Pancreas (tissue), 10 donors: Measurements from ENCODE around the gene CTSE. TPM values are rescaled to one million over a fixed set of nuclear protein-coding genes. Genes with fewer than 3 reads are reported as not detected.

Experiments used
- ATAC-seq, 4 donors: fragments of 200-7000 bp; cut with Tn5 transposase; one replicate each; pipeline versions ENCODE4 v1.8.0 to v1.9.1; 2020; ENCODE audit warnings: mild to moderate bottlenecking in 4 of 4, moderate library complexity in 4 of 4
- DNase-seq, 6 donors: peaks; one replicate each; pipeline ENCODE4 v3.0.0-alpha.2; 2020
- FAIRE-seq: peaks from 2 replicates; lab custom pipeline; 2012; peaks lifted over from hg19 to GRCh38; lab: Jason Lieb, UNC
- H3K27ac ChIP-seq, 4 donors: fragments of 200-600 bp; sonication (generic); 1 replicate in 3 of 4; 2 replicates in 1 of 4; pipeline versions ENCODE4 v1.5.0 to v1.8.0; 2020
- H3K27me3 ChIP-seq, 4 donors: fragments of 200-600 bp; one replicate each; pipeline ENCODE4 v1.8.0; 2021
- H3K36me3 ChIP-seq, 3 donors: fragments of 200-600 bp; sonication (generic) in 1 of 3; one replicate each; pipeline versions ENCODE4 v1.5.0 to v1.8.0; 2020 to 2021
- H3K4me1 ChIP-seq, 3 donors: fragments of 200-600 bp; one replicate each; pipeline ENCODE4 v1.8.0; 2021
- H3K4me3 ChIP-seq, 4 donors: fragments of 200-600 bp; sonication (generic) in 2 of 4; one replicate each; pipeline versions ENCODE4 v1.5.0 to v1.8.0; 2020 to 2021
- H3K9me3 ChIP-seq, 4 donors: fragments of 200-600 bp; one replicate each; pipeline ENCODE4 v1.8.0; 2021
- WGBS, 2 donors: extraction: QIAGEN DNeasy Blood & Tissue Kit; methylation state at CpG; one replicate each; pipeline ENCODE4 v1.1.7; 2013; 5-methylcytosine and 5-hydroxymethylcytosine counted together
- intact Hi-C, 3 donors: fragments of 100-400 bp; cut with DNase I; formaldehyde crosslinking; loops; one replicate each; pipeline versions ENCODE4 v1.11.1 to v1.14.2; 2022
- polyA plus RNA-seq, 2 donors: library from polyadenylated mRNA; stranded (reverse); fragments of 200-250 nt; gene quantifications; one replicate each; pipeline ENCODE4 v1.2.3, GENCODE V29; 2013
- total RNA-seq, 6 donors: library from RNA; stranded (reverse); fragmentation: NEBNext Ultra II Directional in 4 of 6; extraction: Animal tissue kit (Norgen Biotek cat#: 25700) in 4 of 6; gene quantifications; one replicate each; pipeline versions ENCODE4 v1.2.1 to v1.2.4, GENCODE V29; 2021 to 2023
- TF ChIP-seq, protein P1 (sequence below), 4 donors: fragments of 200-600 bp; sonication (generic) in 3 of 4; IDR thresholded peaks; one replicate each; pipeline versions ENCODE4 v1.5.0 to v1.8.0; 2021; ENCODE audit warnings: antibody characterized with exemption in 4 of 4
- donor health status: healthy with polysubstance abuse.
- donor health status: DM: no; HTN: no; CAD: no; lungs with moderate emphysema.
- donor health status: DM: no; HTN: no; CAD: no.
- donor health status: control.
- donor health status: control.
- donor health status: Bipolar disorder and iron deficiency.
- donor health status: DM: yes; HTN: yes; CAD: no.
- donor health status: DM: no; HTN: no; CAD: no.
- donor health status: DM: no; HTN: no; CAD: no.
- donor health status: DM: yes; HTN: yes; CAD: no.

The CTSE gene
- total and polyA plus RNA-seq, 8 donors: 0.51 to 42.4 (median 2.6) TPM

DNA sequence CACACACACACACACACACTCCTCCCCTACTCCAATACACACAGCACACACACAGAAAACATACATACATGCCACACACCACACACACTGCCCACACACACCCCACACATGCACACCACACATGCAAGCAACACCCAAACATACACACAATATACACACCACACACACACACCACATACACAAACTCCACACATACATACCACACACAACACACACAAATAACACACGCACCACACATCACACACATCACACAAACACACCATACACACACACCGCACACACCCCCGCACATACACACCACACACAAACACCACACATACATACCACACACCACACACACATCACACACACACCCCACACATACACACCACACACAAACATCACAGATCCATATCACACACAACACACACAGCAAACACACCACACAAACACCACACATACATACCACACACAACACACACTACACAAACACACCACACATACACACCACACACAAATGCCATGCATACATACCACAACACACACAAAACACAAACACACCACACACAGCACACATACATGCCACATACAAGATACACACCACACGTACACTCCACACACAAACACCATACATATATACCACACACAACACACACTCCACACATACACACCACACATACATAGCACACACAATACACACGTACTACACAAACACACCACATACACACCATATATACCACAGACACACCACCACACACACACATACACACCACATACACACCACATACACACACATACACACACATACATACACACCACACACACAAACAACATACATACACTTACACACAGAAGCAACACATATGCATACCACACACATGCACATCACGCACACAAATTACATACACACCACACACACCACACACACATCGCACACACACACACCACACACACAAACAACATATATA is 19.6 kb downstream of the CTSE start:
- Histone ChIP-seq H3K9me3 (no peaks in the 10 kb centered on the region), H3K36me3 (no peaks in the 10 kb centered on the region), H3K27ac (no peak overlapping the region), H3K4me1 (no peaks in the 10 kb centered on the region), H3K4me3 (no peak overlapping the region), H3K27me3 (no peaks in the 10 kb centered on the region)
- ATAC-seq (no peak), DNase-seq (peak in 1 of 6 donors; percentile 4), FAIRE-seq (no peak)
- TF ChIP-seq, protein P1, sequence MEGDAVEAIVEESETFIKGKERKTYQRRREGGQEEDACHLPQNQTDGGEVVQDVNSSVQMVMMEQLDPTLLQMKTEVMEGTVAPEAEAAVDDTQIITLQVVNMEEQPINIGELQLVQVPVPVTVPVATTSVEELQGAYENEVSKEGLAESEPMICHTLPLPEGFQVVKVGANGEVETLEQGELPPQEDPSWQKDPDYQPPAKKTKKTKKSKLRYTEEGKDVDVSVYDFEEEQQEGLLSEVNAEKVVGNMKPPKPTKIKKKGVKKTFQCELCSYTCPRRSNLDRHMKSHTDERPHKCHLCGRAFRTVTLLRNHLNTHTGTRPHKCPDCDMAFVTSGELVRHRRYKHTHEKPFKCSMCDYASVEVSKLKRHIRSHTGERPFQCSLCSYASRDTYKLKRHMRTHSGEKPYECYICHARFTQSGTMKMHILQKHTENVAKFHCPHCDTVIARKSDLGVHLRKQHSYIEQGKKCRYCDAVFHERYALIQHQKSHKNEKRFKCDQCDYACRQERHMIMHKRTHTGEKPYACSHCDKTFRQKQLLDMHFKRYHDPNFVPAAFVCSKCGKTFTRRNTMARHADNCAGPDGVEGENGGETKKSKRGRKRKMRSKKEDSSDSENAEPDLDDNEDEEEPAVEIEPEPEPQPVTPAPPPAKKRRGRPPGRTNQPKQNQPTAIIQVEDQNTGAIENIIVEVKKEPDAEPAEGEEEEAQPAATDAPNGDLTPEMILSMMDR (IDR thresholded peaks at IDR 0.05): no peak
- intact Hi-C loops: no loop called here
- WGBS, 2 donors: 87 to 92% methylated on average over 7 of the region's 7 CpGs

DNA sequence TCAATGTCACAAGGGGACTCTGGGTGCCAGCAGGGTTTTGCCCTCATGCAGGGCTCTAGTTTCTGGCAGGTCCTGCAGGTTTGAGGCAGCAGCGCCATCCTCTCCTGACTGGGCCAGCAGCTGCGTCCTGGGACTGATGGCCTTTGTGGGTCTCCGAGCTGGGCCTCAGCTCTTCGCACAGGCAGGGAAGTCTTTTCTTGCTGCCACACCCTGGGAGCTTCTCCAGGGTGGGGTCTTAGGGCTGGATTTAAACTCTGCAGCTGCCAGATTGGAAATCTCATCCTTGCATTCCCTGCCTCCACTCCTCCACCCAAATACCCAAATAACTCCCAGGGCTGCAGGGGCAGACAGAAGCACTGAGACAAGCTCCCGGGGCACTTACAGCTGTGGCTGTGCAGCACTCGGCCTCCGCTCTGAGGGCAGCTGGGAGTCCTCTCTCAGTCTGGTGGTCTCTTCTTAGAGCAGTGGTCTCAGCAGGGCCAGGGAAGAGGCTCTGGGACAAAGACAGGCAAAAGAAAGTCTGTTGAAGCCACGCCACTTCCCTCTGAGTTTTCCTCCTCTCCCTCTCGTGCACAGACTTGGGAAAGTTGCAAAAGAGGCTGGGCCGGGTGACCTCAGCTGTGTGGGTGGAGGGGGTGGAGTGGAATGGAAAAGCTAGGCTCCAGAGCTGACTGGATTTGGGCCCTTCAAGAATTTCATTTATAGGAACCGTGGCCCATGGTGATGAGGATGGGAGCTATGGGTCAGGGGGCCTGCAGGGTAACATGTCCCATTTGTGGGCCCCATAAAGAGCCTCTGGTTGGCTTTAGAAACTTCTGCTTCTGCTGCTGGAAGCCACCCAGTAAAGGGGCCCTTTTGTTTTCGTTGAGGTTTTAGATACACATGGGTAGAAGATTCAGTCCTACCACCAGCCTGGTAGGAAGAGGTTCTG is 20.6 kb downstream of the CTSE start, which contains the start of gene RAB7B:
Gene RAB7B (minus strand): TSS at position 525 of the 931 bp plus-strand sequence. CDS start 9,260 bp downstream, outside the sequence.
- no peaks in the 10 kb centered on the region for H3K9me3 ChIP-seq
- H3K4me3 ChIP-seq: peak within 1 kb of the TSS in 1 of 4 donors; percentile 8
- FAIRE-seq (no peak), DNase-seq (peak in 1 of 6 donors; percentile 46), ATAC-seq (peak in 3 of 4 donors; percentile 67 to 78 (median 75))
- H3K4me1 ChIP-seq: no peaks in the 10 kb centered on the region
- TF ChIP-seq, protein P1 (IDR thresholded peaks at IDR 0.05): no peak
- WGBS, 2 donors: 61 to 70% methylated on average over 12 of the region's 12 CpGs
- H3K27me3 ChIP-seq: no peaks in the 10 kb centered on the region
- intact Hi-C loops: no loop called here
- no peaks in the 10 kb centered on the region for H3K36me3 ChIP-seq
- peak within 1 kb of the TSS in 2 of 4 donors; percentile 22 to 54 for H3K27ac ChIP-seq

DNA sequence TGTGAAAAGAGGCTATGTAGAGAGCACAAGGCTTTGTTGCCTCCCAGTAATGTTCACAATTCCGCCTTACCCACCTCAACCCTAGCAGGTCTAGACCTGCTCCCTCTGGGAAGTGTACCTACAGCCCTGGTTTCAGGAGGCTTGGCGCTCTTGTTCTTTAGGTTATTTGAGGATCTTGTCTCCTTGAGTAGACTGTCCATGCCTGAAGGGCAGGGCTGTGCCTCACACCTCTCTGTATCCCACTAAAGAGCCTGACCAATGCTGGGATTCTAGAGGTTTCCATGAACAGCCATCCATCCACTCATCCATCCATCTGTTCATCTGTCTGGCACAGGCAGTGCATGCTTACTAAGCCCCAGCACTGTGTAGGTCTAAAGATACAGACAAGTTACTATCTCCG is 21.5 kb downstream of the CTSE start:
- no peak overlapping the region for H3K4me3 ChIP-seq
- H3K27ac ChIP-seq: no peak overlapping the region
- H3K27me3 ChIP-seq: no peaks in the 10 kb centered on the region
- ATAC-seq (no peak), DNase-seq (peak in 1 of 6 donors; percentile 11), FAIRE-seq (no peak)
- TF ChIP-seq, protein P1 (IDR thresholded peaks at IDR 0.05): no peak
- WGBS, 2 donors: 85% methylated on average over 3 of the region's 3 CpGs
- H3K9me3 ChIP-seq: no peaks in the 10 kb centered on the region
- H3K36me3 ChIP-seq: no peaks in the 10 kb centered on the region
- intact Hi-C loops: no loop called here
- H3K4me1 ChIP-seq: no peaks in the 10 kb centered on the region

DNA sequence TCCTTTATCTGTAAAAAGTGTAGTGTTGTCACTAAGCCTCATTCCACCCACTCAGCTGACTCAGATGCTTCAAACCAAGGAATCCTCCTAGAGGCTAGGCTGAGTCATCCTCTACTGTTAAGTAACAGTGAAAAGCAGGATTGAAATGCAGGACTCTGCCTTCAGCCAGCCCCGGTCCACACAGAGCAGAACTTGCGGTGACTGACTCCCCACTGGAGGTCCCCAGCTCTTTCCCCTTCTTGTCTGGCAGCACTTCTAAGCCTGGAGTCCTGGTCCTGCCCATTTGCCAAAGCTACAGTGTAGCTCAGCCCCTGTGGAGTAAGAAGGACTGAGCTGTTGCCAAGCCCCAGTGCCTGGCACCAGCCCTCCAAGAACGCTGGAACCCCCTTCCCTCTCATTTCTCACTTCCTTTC is 22.2 kb downstream of the CTSE start:
- DNase-seq: peak in 1 of 6 donors; percentile 25
- WGBS, 2 donors: 57 to 74% methylated on average over 3 of the region's 3 CpGs

More for the DNA sequence above, 22.2 kb downstream of the CTSE start:
- no peak for FAIRE-seq
- peak in 3 of 4 donors; percentile 60 to 71 (median 63) for ATAC-seq
- TF ChIP-seq, protein P1 (IDR thresholded peaks at IDR 0.05): no peak
- Histone ChIP-seq H3K9me3 (no peaks in the 10 kb centered on the region), H3K27ac (no peak overlapping the region), H3K36me3 (no peaks in the 10 kb centered on the region), H3K4me3 (no peak overlapping the region), H3K4me1 (no peaks in the 10 kb centered on the region), H3K27me3 (no peaks in the 10 kb centered on the region)
- intact Hi-C loops: no loop called here
